Ramos (cell line): ENCODE measurements around the gene MRGPRG.

Experiments
- in situ Hi-C: fragments of 300-500 bp; cut with MboI; formaldehyde crosslinking; loops from one replicate; pipeline ENCODE4 v1.14.3; 2022; ENCODE audit warnings: low sequenced_read_pairs; ENCODE audit not compliant: unreplicated experiment

MRGPRG gene

DNA sequence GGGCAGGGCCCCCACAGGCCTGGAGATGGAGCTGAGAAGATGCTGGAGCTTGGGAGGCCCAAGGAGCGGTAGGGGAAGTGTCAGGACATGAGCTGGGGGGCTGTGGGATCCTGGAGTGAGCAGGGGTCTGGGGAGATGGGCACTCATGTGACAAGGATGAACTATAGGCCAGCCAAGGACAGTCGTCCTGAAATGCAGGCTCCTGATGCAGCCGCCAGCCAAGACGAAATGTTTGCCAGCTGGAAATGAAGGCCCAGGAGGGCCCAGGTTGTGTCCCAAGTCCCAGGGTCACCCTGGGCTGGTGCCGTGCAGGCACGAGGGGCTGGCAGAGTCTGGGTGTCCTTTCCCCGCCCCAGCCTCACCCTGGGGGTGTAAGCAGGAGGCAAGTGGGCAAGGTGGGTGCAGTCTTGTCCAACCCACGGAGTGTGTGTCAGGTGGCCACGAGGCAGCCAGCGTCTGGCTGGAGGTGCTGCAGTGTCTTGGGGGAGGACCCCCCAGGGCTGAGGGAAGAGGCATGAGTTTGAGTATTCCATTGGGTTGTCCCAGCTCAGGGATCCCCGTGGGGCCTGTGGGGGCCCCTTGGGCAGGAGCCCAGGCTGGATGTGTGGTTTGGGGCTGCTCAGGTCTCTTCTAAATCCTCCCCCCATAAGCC lies 21.4 kb downstream of the MRGPRG start:
- in situ Hi-C loops, result no loop called here

DNA sequence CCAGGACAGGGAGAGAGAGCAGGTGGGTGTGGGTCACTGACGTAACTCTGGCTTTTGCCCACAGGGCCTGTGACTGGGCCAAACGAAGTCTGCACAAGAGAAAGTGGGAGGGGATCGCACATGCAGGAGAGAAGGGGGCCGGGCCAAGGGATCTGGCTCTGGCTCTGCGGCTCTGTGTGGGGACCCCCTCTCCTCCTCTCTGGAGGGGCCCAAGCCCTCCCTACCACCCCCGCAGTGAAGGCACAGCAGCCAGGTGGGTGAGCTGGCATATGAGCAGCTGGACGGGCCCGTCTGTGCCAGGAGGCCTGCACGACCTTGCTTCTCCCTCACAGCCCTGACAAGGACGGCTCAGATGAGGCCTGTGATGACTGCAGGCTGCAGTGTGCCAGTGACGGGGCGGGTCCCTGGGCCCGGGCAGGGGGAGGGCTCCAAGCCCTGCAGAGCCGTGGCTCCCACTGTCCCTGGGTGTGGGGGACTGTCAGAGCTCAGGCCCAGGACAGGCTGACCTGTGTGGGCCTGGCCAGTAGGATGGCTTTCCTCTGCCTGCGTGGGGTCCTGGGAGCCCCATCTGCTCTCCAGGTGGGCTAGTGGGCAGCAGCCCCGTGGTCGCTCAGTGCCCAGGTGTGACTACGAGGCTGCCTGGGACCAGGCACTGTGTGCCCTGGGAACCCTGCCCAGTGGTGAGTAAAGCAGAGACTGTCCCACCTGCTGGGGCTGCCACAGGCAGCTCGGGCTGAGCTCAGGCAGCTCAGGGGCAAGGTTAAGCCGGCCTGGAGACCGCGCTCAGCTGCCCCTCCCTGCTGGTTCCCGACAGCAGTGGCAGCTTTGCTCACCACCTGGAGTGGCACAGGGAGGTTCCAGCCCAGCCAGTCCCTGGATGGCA lies 22.2 kb downstream of the MRGPRG start:
- in situ Hi-C loops, result no loop called here

DNA sequence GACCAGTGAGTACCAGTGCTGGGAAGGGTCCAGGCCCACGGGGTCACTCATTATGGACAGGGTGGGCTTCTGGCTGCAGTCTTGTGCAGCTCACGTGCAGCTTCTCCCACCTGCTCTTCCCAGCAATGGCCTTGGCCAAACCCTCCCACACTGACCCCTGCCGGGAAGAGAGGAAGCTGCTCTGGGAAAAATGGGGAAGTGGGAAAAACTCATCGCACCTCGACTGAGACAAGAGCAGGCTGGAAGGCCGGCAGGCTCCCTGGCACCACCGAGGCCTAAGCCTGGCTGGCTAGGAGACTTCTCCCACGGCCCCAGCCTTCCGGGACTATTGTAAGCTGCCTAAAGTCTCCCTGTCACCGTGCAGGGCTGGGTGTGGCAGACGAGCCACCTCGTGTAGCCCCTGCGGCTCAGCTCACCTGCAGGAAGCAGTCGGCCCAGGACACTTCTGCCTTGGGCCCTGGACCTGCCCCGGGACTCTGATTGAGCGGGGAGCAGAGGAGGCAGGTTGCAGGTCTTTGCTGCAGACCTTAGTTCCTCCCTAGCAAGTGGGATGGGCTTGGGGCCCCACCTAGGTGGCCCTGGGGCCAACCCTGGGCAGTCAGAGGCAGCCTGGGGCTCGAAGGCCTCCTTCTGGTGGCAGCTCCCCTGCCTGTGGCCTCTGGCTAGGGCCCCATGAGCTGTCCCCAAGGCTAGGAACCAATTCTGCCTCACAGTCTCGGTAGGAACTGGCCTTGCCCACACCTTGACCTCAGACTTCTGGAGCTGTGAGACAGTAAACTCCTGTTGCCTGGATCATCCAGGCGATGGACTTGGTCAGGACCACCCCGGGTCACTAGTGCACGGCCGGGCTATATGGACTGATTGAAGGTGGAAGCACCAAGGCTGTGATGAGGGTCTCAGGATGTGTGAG lies 23.1 kb downstream of the MRGPRG start:
- in situ Hi-C loops, result no loop called here

DNA sequence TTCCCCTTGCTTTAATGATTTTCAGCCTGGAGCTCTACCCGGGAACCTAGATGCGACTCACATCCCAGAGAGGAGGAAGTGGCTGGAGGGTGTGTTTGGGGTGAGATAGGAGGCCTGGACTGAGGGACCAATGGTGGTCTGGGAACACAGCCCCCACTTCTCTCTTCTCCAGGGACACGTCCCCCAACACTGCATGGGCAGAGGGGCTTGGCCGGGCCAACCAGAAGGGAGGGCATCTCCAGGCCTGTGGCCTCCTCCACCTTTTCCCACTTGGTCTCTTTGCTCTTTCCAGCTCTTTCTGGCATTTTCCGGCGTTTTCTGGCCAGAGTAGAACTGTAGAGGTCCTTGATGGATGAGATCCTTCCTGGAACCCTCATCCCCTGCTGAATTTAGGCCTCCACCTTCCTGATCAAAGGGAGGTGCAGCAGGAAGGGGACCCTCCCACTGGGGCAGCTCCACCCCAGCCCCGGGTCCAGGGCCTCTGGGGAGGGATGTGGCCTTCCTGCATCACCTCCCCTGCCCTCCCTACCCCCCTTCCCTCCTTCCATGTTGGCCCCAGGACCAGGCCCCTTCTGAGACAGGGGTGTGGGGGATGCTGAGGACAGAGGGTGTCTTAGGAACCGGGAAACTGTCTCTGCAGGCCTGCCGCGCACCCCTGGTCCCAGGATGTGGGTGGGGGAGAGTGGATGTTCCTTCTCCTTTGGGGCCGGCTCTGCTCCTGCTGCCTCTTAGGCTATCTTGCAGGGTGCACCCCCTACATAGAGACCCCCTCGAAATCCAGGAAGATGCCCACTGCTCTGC lies 24.4 kb downstream of the MRGPRG start:
- in situ Hi-C loops, result no loop called here

DNA sequence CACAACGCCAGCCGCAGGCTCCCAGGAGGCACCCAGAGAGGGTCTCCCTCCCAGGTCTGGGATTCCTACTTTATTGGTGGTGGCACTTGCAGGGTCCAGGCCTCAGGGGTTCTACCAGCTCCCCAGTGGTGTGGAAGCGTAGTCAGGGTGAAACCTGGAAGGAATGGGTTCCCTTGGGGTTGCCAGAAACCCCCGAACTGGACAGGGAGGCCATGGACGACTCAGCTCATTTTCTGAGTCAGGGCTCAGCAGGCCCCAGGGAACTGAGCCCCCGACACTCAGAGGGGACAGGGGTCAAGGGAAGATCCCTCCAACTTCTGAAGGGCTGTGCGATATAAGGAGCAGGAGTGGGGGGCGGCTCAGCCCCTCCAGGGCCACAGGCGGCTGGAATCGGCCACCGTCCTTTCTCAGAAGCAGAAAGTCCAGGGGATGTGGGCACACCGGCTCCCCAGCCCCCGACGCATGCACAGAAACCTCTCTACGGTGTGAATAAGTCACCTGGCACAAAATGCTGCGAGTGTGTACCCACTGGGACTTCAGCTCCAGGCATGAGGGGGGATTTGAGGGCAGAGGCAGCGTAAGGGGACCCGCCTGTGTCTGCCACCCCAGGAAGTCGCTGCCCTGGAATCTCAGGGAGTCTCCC lies 25.1 kb downstream of the MRGPRG start:
- in situ Hi-C loops, result no loop called here

DNA sequence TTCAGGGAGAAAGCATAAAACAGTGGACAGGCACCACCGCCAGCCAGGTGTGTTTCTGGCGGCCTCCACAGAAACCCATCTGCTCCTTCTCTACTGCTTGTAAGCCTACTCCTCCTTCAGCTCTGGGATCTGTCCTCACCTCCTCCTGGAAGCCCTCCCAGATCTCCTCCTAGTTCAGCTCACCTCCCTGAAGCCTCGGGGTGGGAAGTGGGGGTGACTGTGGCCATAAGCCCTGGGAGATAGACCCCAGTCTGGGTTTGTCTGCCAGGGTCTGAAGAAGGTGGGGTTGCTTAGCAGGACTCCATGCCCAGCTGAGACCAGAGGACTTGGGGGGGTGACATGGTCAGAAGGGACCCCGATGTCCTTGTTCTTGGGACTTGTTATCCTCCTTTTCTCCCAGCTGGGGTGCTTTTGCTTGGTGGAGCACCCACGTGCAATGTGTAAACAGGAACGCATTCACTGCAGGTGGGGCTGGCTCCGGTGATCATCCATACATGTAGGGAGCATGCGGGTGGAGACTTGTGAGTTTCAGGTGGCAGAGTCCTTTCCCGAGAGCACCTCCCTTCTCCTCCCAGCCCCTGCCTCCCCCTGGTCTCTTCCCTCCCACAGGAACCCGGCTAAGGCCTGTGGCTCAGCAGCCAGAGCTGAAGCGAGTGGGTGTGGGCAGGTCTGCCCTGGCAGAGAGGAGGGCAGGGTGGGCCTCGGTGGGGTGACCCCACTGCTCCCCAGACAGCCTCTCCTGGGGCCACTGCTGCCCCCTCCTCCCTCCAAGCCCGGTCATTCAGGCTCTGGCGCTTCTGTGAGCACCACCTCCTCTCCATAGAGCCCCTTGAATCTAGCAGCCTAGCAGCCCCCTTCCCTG lies 25.9 kb downstream of the MRGPRG start:
- in situ Hi-C loops, result no loop called here

DNA sequence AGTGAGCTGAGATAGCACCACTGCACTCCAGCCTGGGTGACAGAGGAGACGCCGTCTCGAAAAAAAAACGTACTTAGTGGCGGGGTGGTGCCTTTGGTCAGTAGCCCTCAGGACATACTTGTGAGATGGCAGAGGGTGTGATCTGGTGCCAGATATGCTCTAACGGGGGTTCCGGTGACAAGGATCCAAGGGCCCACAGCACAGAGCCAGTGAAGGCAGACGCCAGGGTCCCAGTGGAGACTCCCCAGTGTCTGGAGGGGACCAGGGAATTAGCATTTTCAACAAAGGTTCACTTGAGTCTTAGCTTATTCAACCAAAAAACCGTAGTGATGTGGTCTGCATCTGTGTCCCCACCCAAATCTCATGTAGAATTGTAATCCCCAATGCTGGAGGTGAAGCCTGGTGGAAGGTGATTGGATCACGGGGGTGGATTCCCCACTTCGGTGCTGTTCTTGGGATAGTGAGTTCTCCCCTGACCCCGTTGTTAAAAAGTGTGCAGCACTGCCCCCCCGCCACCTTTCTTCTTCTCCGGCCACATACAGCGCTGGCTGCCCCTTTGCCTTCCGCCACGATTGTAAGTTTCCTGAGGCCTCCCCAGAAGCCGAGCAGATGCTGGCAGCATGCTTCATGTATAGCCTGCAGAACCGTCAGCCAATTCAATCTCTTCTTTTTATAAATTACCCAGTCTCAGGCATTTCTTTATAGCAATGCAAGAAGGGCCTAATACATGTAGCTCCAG lies 26.9 kb downstream of the MRGPRG start:
- in situ Hi-C loops, result no loop called here

DNA sequence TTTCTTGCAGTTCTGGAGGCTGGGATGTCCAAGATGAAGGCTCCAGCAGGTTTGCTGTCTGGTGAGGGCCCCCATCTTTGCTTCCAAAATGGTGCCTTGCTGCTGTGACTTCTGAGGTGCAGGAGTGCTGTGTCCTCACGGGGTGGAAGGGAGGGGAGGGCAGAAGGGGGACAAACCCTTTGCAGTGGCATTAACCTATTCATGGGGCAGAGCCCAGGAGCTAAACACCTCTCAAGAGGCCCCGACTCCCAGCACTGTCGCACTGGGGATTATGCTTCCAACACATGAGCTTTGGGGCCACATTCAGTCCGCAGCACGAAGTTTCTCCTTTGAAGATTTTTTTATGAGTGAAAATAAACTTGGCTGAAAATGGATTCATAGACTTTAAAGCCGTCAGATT lies 28.0 kb downstream of the MRGPRG start:
- in situ Hi-C loops, result no loop called here

DNA sequence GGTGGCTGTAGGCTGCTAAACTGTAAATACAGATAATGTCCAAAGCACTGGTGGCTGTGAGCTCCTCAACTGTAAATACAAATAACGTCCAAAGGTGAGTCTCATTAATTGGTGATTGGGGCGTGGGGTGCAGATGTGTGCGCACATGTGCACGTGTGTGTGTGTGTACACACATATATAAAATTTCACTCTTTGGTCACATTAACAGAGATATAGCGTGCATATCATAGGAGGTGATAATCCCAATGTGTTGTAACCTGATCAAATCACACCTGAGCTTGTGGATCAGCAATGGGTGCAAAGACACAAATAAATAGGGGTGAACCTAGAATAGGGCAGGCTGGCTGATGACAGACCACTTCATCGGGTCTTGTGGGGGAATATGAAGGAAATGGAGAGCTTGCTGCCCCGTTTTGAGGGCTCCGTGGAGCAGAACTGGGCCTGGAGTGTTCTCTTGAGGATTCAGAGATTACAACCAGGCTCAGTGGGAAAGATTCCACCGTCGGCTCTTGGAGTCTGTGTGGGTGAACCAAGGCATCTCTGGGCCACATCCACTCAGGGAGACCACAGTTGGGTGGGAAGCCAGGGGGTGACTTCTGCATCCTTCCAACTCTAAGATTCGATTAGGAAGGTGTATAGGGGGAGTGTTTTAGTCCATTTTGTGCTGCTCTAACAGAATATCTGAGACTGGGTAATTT lies 28.6 kb downstream of the MRGPRG start:
- in situ Hi-C loops, result no loop called here

DNA sequence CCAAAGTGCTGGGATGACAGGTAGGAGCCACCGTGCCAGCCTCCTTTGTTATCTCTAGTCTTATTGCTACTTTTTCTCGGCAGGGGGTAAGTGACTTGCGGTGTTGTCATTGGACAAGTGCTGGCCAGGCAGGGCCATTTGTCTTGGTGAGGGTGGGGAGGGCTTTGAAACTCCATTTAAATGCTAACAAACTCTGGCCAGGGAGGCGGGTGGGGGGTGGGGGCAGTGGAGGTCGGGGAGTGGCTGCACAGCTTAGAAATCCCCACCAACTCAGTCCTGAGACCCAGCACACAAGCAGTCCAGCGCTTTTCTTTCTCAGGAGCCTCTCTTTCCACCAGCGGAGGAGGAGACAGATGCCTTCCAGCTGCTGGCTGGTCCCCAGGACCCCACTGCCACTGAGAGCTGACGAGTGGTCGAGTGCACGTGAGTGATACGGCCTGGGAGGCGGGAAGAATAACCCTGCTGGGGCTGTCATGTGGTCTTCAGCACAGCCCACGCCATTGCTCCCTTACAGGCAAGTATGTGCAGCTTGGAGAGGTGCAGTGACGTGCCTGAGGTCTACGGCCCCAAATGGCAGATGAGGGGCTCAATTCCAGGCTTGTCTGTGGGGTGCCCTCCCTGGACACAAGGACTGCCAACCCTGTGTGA lies 29.3 kb downstream of the MRGPRG start:
- in situ Hi-C loops, result no loop called here

DNA sequence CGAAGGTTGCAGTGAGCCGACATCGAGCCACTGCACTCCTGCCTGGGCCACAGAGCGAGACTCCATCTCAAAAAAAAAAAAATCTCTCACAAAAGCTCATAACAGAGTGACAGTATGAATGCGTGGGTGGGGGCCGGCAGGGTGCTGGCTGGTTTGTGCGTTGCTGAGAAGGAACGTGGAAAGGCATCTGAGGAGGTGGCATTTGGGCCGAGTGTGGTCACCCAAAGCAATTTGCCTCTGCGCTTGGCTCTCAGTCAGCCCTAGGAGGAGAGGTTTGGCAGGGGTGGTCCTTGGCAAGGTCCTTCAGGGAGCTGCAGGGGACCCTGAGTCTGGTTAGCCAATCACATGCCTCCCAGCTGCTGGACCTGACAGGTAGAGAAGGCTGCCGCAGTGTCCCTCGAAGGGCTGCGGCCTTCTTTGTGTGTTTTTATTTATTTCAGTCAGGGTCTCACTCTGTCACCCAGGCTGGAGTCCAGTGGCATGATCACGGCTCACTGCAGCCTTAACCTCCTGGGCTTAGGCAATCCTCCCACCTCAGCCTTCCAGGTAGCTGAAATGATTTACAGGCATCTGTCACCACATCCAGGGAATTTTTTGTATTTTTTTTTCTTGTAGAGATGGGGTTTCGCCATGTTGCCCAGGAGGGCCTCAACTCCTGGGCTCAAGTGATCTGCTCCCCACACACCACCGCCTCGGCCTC lies 30.0 kb downstream of the MRGPRG start:
- in situ Hi-C loops, result no loop called here

DNA sequence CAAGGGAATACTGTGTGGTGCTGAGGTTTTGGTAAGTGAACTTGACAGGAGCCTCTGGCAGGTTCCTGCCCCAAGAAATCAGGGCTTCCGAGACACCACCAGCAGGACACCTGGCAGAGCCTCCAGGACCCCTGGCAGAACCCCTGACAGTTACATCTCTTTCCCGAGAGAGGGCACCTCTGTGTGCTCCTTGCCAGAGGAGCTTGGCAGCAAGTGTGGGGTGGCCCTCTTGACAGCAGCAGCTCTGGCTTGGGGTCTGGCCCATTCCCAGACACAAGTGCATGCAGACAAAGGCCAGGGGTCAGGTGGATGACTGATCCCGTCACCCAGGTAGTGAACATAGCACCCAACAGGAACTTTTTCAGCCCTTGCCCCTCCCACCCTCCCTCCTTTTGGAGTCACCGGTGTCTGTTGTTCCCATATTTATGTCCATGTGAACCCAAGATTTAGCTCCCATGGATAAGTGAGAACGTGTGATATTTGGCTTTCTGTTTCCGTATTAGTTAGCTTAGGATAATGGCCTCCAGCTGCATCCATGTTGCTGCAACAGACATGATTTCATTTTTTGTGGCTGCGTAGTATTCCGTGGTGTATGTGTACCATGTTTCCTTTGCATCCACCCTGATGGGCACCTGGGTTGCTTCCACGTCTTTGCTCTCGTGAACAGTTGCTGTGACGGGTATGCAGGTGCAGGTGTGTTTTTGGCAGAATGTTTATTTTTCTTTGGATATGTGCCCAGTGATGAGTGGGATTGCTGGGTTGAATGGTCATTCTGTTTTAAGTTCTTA lies 32.3 kb downstream of the MRGPRG start:
- in situ Hi-C loops, result no loop called here

DNA sequence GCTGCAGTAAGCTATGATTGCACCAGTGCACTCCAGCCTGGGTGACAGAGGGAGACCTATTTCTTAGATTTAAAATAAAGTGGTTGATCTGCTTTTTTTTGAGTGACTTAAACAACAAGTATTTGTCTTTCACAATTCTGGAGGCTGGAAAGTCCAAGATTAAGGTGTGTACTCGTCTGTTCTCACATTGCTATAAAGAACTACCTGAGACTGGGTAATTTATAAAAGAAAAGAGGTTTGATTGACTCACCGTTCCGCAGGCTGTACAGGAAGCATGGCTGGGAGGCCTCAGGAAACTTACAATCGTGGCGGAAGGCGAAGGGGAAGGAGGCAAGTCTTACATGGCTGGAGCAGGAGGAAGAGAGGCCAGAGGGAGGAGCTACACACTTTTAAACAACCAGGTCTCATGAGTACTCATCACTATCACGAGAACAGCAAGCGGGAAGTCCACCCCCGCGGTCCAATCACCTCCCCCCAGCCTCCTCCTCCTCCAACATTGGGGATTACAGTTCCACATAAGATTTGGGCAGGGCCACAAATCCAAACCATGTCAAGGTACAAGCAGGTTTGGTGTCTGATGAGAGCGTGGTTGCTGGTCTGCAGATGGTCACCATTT lies 33.8 kb downstream of the MRGPRG start:
- in situ Hi-C loops, result no loop called here

DNA sequence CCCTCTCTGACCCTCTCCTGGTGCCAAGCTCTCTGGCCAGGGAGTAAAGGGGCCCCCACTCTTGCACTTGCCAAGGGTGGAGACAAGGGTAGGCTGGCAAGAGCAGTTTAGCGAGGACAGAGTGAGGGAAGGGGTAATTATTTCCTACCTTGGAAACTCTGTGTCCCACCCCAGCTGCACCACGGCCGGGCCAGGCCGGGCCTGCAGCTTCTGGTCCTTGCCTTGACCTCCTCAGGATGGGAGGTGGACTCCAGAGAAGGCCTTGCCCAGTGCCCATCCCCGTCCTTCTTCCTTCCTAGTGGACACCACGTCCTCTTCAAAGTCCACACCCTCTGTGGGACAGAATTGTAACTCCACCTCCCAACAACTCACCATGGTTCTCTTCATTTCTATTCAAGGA lies 35.1 kb downstream of the MRGPRG start:
- in situ Hi-C loops, result no loop called here

DNA sequence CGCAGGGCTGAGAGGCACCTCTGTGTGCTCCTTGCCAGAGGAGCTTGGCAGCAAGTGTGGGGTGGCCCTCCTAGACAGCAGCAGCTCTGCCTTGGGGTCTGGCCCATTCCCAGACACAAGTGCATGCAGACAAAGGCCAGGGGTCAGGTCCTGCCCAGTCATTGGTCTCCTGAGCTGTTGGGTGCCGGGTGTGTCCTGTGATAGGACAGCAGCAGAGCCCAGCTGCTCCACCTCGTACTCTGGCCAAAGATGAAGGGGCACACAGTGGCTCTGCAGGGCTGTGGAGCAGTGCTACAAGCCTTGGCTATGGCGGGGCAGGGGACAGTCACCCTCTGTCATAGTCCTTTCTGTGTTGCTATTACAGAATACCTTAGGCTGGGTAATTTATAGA lies 36.2 kb downstream of the MRGPRG start:
- in situ Hi-C loops, result no loop called here
